ENCODE data around the gene PSMD2.

GRCh38 chr3:184311633-184312032 is 12.6 kb downstream of the PSMD2 start:
- TF ChIP-seq CTCF (IDR thresholded peaks at IDR 0.05) (no peak), POLR2A (IDR thresholded peaks at IDR 0.05) (no peak)

Data from heart left ventricle (tissue), 13 donors.